Left renal pelvis (tissue), 4 donors: Measurements from ENCODE around the gene SMARCC2. TPM values are rescaled to one million over a fixed set of nuclear protein-coding genes. Genes with fewer than 3 reads are reported as not detected.
A peak's percentile ranks its signal among the peaks of the same experiment; 100 is the strongest.

Experiments
- DNase-seq, 4 donors: peaks; one replicate each; pipeline ENCODE4 v3.0.0-alpha.2; 2013; ENCODE audit warnings: low read depth in 4 of 4, low spot score in 3 of 4
- polyA plus RNA-seq, 4 donors: library from polyadenylated mRNA; unstranded; fragments of 120-200 nt; gene quantifications; one replicate each; pipeline ENCODE4 v1.2.1, GENCODE V29; 2013; ENCODE audit not compliant: insufficient read length in 4 of 4

SMARCC2 gene
- polyA plus RNA-seq, 4 donors = 106 to 137 (median 129) TPM

DNA sequence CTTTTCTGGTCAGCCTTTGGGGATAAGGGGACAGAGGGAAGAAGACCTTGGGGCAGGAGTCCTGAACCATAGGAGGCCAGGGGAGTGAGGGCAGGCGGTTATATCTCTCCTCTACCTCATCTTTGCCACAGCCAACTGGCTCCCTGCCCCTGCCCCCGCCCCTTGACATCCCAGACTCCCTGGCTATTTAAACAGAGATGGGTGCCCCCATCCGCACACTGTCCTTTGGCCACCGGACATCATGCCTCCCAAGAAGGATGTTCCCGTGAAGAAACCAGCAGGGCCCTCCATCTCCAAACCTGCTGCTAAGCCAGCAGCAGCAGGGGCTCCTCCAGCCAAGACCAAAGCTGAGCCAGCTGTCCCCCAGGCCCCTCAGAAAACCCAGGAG is 35.6 kb downstream of the SMARCC2 start:
- no peak for DNase-seq

- no peak for DNase-seq
These were observed 36.3 kb downstream of the SMARCC2 start for GRCh38 chr12:56152756-56153677.

DNA sequence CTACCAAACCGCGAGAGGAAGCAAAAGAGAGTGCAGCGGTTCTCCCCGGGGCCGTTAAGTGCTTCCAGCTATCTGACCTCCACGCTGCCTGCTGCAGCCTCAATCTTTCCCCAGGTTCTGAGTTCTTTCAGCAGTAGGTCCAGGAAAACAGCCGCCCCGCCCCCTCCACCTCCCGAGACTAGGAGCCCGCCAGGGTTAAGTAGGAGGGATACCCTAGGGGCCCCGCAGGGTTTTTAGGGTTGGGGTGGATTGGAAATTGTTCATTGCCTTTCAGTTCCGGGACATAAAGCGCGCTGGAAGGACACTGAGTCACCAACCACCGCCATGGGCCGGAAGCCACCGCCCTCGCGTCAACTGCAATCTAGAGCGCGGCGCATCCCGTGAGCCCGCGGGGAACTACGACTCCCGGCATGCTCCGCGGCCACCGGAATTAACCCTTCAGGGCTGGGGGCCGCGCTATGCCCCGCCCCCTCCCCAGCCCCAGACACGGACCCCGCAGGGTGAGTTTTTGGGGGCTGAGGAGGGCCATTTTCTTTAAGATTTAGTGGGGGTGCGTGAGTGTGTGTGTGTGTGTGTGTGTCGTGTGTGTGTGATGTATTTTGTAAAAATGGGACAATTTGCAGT is 37.0 kb downstream of the SMARCC2 start, which contains the start of gene MYL6B:
TSS of gene MYL6B (plus strand) at position 456 of the 624 bp plus-strand sequence. CDS start 1,332 bp downstream, outside the sequence.
- DNase-seq = peak in 3 of 4 donors; percentile 78 to 84 (median 82)

- DNase-seq = no peak
These were observed 37.6 kb downstream of the SMARCC2 start for GRCh38 chr12:56151672-56152131.

DNA sequence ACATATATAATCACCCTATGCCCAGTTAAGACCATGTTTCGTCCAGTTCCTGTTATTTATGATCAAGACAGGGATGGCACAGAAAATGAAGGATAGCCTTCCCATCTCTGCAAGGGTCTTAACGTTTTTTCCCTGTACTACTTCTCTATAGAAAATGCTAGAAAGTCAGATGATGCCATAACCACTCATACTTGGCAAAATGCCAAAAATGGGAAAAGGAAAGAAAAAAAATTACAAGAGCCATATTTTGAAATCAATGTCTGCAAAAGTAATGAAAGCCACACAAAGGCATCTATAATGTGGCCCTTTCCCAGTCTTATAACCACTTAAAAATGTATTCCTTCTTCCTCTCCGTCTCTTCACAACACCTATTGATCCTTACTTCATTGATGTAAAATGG is 38.7 kb downstream of the SMARCC2 start:
- DNase-seq = no peak

DNA sequence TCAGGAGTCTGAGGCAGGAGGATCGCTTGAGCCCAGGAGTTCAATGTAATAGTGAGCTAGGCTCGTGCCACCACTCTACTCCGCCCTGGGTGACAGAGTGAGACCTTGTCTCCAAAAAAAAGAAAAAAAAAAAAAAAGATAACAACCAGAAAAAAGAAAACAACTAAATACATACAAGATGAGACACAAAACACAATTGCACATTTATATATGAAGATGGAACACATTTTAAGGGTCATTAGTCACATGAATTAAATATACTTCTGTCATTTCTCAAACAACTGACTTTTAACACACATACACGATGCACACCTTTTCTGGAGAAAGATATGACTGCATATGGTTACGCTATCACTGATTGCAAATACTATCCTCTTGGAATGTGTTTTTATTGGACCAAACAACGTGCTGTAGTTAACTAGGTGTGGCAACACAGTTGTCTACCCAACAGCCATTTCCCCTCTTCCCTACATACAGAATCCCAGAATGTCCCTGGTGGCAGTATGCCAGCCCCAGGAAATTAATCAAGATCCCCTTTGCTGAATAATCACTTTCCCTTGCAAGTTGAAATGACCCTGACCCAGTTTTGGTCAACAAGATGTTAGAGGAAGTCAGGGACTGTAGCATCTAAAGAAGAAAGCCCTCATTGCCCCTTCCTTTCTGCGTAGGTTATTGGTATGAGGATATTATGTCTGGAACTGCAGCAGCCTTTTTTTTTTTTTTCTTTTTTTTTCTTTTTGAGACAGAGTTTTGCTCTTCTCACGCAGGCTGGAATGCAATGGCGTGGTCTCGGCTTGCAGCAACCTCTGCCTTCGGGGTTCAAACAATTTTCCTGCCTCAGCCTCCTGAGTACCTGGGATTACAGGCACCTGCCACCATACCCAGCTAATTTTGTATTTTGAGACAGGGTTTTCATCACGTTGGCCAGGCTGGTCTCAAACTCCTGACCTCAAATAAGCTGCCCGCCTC is 42.5 kb downstream of the SMARCC2 start:
- no peak for DNase-seq

- DNase-seq = no peak
These were observed 44.1 kb downstream of the SMARCC2 start for GRCh38 chr12:56145217-56145616.

GRCh38 chr12:56143870-56144269 is 45.4 kb downstream of the SMARCC2 start:
- DNase-seq = no peak

DNA sequence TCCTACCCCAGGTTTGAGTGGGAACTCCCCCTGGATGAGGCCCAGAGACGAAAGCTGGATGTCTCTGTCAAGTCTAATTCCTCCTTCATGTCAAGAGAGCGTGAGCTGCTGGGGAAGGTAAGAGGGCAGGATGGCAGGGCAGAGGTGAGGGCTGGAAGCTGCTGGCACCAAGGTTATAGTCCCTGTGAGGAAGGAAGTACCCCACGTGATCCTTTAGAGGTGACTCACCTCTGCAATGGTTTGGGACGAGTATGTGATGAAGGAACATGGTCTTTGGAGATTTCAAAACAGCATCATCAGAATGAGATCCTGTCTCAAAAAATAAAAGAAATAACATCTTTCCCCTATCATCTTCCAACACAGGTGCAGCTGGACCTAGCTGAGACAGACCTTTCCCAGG is 46.1 kb downstream of the SMARCC2 start:
- no peak for DNase-seq

GRCh38 chr12:56141946-56142784 is 47.1 kb downstream of the SMARCC2 start:
- no peak for DNase-seq

DNA sequence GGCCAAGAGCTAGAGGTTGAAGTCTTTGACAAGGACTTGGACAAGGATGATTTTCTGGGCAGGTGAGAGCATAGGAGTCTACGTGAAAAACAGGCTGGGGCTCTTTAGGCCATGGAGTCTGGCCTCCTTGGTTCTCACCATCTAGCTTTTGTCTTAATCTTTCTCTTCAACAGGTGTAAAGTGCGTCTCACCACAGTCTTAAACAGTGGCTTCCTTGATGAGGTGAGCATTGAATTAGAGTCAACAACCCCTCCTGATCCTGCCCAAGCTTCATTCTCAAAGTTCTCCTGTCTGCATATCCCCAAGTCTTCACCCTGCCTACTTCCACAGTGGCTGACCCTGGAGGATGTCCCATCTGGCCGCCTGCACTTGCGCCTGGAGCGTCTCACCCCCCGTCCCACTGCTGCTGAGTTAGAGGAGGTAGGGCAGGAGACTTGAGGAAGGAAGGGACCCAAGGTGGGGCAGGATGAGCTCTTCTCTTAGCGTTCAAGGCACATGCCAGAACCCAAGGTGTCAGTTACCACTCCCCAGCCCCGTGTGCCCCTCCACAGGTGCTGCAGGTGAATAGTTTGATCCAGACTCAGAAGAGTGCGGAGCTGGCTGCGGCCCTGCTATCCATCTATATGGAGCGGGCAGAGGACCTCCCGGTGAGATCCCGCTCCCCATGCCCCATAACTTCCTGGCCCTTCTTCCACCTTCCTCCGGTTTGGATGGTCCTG is 51.3 kb downstream of the SMARCC2 start:
- DNase-seq = no peak

DNA sequence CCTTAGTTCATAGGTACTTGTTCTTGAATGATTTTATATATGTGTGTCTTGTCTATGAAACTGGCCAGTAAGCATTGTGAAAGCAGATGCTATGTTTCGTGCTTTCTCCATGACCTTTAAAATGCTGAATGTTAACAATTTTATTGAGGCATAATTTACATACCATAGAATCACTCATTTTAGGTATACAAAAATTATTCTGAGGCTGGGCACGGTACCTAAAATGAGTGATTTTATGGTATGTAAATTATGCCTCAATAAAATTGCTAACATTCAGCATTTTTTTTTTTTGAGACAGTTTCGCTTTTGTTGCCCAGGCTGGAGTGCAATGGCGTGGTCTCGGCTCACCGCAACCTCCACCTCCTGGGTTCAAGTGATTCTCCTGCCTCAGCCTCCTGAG is 54.4 kb downstream of the SMARCC2 start:
- DNase-seq = no peak

DNA sequence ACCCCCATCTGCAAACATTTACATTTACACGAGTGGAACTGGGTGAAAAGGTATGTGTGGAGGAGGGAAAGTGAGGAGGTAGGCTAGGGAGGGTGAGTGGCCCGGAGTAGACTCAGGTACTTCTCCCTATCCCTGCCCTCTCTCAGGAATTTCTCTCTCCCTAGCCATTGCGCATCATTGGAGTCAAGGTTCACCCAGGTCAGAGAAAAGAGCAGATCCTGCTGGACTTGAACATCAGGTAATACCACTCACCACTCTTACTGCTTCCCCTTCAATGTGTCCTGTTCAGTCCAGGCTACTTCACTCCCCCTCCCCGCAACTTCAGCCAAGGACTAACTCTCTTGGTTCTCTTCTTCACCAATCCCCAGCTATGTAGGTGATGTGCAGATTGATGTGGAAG is 58.4 kb downstream of the SMARCC2 start:
- no peak for DNase-seq

GRCh38 chr12:56129942-56130495 is 59.3 kb downstream of the SMARCC2 start:
- no peak for DNase-seq

GRCh38 chr12:56129206-56129941 is 59.9 kb downstream of the SMARCC2 start:
- no peak for DNase-seq

DNA sequence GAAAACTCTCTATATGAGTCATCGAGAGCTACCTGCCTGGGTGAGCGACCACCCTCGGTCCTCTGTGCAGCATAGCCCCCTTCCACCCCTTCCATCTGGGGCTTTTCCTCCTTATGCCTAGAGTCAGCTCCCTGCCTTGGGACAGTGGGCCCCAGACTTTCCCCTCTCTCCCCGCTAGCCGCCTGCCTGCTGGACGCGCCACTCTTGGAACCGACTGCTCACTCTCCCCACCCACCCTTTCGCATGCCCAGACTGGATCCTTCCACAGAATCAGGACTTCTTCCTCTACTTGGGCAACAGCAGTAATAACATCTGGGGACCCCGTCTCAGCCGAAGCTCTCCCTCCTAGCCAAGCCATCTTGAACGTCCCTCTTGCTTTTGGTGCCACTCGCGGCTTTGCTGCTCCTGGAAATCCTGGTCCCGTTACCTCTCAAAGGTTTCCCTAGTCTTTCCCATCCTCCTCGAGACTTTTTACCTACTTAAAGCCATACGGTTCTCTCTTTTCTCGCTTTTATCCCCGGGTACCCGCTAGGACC is 60.5 kb downstream of the SMARCC2 start:
- no peak for DNase-seq

DNA sequence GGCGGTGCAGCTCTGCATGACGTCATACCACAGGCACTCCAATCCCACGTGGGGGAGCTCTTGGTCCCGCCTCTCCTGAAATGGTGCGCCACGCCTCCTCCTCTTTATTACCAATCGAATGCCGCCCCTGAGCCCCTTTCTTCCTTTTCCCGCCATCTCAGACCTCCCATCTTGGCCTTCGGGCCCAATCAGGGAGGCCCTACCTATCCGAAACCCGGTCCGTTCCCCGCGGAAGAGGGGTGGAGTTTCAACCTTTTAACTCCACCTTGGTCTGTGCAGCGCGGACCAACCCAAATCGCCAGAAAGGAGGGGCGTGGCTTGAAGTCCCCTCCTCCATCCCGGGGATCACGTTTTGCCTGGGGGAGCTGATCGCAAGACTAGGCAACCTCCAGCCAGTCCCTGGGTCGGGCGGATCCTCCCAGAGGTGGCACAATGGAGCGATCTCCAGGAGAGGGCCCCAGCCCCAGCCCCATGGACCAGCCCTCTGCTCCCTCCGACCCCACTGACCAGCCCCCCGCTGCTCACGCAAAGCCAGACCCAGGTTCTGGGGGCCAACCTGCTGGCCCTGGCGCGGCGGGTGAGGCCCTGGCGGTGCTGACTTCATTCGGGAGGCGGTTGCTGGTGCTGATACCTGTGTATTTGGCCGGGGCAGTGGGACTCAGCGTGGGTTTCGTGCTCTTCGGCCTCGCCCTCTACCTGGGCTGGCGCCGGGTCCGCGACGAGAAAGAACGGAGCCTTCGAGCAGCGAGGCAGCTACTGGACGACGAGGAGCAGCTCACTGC is 61.2 kb downstream of the SMARCC2 start, which contains the start of gene ESYT1:
TSS of gene ESYT1 (plus strand) at position 380 of the 782 bp plus-strand sequence. CDS start at position 433, 53 bp downstream.
- peak; percentile 98 to 100 (median 100) for DNase-seq
